Esophagus muscularis mucosa (tissue), 4 donors: ENCODE data around the gene GIMAP5. TPM values are rescaled to one million over a fixed set of nuclear protein-coding genes. Genes with fewer than 3 reads are reported as not detected.

Source experiments
- DNase-seq: peaks from one replicate; pipeline ENCODE4 v3.0.0-alpha.2; 2017; ENCODE audit errors: extremely low spot score
- H3K27ac ChIP-seq, 4 donors: fragments of 200-600 bp; sonication (generic); replicated peaks in 1 of 4; 1 replicate in 3 of 4; 2 replicates in 1 of 4; pipeline ENCODE4 v1.5.1; 2016 to 2019; ENCODE audit warnings: mild to moderate bottlenecking in 1 of 4
- H3K27me3 ChIP-seq, 4 donors: fragments of 200-600 bp; sonication (generic); one replicate each; pipeline versions ENCODE4 v1.5.1 to v1.6.0; 2016 to 2019
- H3K36me3 ChIP-seq, 4 donors: fragments of 200-600 bp; sonication (generic); one replicate each; pipeline ENCODE4 v1.5.1; 2016 to 2019
- H3K4me1 ChIP-seq, 4 donors: fragments of 200-600 bp; sonication (generic); one replicate each; pipeline ENCODE4 v1.5.1; 2016 to 2019
- H3K4me3 ChIP-seq, 4 donors: fragments of 200-600 bp; sonication (generic); 1 replicate in 2 of 4; 2 replicates in 2 of 4; pipeline ENCODE4 v1.5.1; 2016 to 2019; ENCODE audit warnings: mild to moderate bottlenecking in 4 of 4, moderate library complexity in 1 of 4
- H3K9me3 ChIP-seq, 4 donors: fragments of 200-600 bp; sonication (generic); 1 replicate in 3 of 4; 2 replicates in 1 of 4; pipeline ENCODE4 v1.5.1; 2016 to 2019
- EP300 ChIP-seq: sonication (generic); formaldehyde crosslinking; IDR thresholded peaks from one replicate; pipeline ENCODE4 v1.6.1; 2017; ENCODE audit warnings: antibody characterized with exemption
- POLR2A ChIP-seq: fragments of 450-650 bp; IDR thresholded peaks from one replicate; pipeline ENCODE4 v1.6.1; 2017; ENCODE audit warnings: antibody characterized with exemption, moderate library complexity, mild to moderate bottlenecking, low read depth
- POLR2AphosphoS5 ChIP-seq, 2 donors: sonication (generic); formaldehyde crosslinking; IDR thresholded peaks; one replicate each; pipeline ENCODE4 v1.6.1; 2017; ENCODE audit warnings: antibody characterized with exemption in 2 of 2
- WGBS: methylation state at CpG from one replicate; pipeline ENCODE4 v1.1.5; 2018; 5-methylcytosine and 5-hydroxymethylcytosine counted together
- intact Hi-C: fragments of 100-400 bp; cut with DNase I; formaldehyde crosslinking; loops from one replicate; pipeline ENCODE4 v1.15.1; 2023
- total RNA-seq, 4 donors: library from RNA; depleted of rRNA; stranded (reverse); fragments of >200 nt; gene quantifications; one replicate each; pipeline versions ENCODE4 v1.1.0 to v1.2.1, GENCODE V29; 2016
- TF ChIP-seq, protein P1 (sequence below), 3 experiments: fragments of 200-600 bp in 2 of 3; fragments of 450-650 bp in 1 of 3; sonication (generic) in 2 of 3; IDR thresholded peaks; one replicate each; pipeline ENCODE4 v1.5.1; 2017 to 2019; ENCODE audit warnings: antibody characterized with exemption in 3 of 3, mild to moderate bottlenecking in 2 of 3, moderate library complexity in 1 of 3

GIMAP5 gene
- total RNA-seq, 4 donors from 2014 or later: 26.9 to 48.2 (median 28.6) TPM

DNA sequence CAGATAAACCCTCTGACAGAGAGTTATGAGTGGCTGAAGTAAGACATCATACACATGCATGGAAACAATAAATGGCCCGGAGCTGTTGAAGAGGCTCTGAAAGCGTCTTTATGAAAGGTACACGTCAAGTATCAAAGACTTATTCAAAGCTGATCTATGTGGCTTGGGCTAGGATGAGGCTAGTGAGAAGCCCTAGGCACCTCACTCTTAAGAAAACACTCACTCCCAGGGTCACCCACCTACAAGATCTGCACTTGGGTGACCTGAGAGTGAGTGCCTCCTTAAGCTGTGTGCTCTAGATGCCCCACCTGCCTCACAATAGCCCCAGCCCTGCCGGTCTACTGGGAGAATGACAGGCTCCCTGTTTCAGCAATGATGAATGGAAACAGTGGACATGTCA lies 21.9 kb upstream of the GIMAP5 start:
- Histone ChIP-seq H3K27me3 (peaks cover 0 to 1% (median 0%) of the 10 kb centered on the region in 4 donors), H3K36me3 (peaks cover 0 to 11% (median 3%) of the 10 kb centered on the region in 4 donors), H3K27ac (peak overlapping the region; percentile 34 to 72 (median 51)), H3K4me3 (no peak overlapping the region), H3K9me3 (peaks cover 0 to 18% (median 7%) of the 10 kb centered on the region in 4 donors), H3K4me1 (peaks cover 0 to 5% (median 2%) of the 10 kb centered on the region in 4 donors)
- 65% methylated on average over 4 of the region's 4 CpGs for WGBS
- intact Hi-C loops: no loop called here
- TF ChIP-seq, protein P1, sequence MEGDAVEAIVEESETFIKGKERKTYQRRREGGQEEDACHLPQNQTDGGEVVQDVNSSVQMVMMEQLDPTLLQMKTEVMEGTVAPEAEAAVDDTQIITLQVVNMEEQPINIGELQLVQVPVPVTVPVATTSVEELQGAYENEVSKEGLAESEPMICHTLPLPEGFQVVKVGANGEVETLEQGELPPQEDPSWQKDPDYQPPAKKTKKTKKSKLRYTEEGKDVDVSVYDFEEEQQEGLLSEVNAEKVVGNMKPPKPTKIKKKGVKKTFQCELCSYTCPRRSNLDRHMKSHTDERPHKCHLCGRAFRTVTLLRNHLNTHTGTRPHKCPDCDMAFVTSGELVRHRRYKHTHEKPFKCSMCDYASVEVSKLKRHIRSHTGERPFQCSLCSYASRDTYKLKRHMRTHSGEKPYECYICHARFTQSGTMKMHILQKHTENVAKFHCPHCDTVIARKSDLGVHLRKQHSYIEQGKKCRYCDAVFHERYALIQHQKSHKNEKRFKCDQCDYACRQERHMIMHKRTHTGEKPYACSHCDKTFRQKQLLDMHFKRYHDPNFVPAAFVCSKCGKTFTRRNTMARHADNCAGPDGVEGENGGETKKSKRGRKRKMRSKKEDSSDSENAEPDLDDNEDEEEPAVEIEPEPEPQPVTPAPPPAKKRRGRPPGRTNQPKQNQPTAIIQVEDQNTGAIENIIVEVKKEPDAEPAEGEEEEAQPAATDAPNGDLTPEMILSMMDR (IDR thresholded peaks at IDR 0.05): no peak
- TF ChIP-seq POLR2A: no peak
- no peak for TF ChIP-seq EP300
- no peak for TF ChIP-seq POLR2AphosphoS5 (IDR thresholded peaks at IDR 0.05)
- no peak for DNase-seq

DNA sequence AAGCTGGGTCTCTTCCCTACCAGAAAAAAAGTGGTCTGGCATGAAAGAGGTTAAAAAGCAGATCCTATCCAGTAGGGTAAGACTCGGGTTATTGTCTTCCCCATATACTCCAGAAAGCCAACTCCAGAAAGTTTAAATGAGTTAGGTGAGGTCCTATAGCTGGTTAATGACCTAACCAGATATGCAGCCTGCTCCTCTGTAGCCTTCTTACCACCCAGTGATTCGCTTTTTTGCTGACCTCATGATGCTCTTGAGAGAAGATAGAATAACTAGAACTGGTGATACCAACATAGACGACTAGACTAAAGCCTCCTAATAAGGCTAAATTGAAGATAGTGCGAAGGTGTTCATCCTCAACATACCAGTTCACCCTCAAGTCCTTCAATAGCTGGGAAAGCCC lies 21.5 kb upstream of the GIMAP5 start:
- TF ChIP-seq POLR2AphosphoS5 (IDR thresholded peaks at IDR 0.05) (no peak), POLR2A (no peak), EP300 (no peak)
- TF ChIP-seq, protein P1 (IDR thresholded peaks at IDR 0.05): no peak
- H3K27me3 ChIP-seq: peaks cover 0 to 5% (median 0%) of the 10 kb centered on the region in 4 donors
- peaks cover 0 to 5% (median 2%) of the 10 kb centered on the region in 4 donors for H3K4me1 ChIP-seq
- 48% methylated on average over 4 of the region's 4 CpGs for WGBS
- H3K36me3 ChIP-seq: peaks cover 0 to 15% (median 5%) of the 10 kb centered on the region in 4 donors
- DNase-seq: no peak
- intact Hi-C loops: no loop called here
- peaks cover 0 to 18% (median 7%) of the 10 kb centered on the region in 4 donors for H3K9me3 ChIP-seq
- H3K27ac ChIP-seq: peak overlapping the region; percentile 34 to 72 (median 51)
- H3K4me3 ChIP-seq: peak overlapping the region; percentile 44 to 60 (median 48)

DNA sequence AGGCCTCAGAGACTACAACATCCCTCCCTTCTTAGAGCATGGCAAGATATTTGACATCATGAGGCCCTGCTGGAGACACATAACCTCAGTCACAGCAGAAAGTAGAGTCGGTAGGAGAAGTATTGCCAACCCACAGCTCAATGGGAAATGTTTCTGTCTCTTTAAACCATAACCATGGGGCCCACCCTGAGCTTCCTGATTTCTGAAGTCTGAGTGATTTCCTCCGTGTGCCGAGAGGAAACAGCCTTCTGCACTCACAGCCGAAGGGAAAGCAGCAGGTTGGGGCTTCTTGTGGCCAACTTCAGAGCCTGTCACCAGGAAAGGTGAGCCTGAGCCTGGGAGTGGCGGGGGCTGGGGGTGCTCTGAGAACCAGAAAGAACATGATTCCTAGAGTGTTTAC lies 20.9 kb upstream of the GIMAP5 start, which contains the start of gene GIMAP1:
Gene GIMAP1 (plus strand): TSS at position 246 of the 400 bp plus-strand sequence. CDS start 2,435 bp downstream, outside the sequence.
- H3K36me3 ChIP-seq: peaks cover 0 to 20% (median 5%) of the 10 kb centered on the region in 4 donors
- intact Hi-C loops: no loop called here
- no peak for DNase-seq
- peaks cover 0 to 18% (median 7%) of the 10 kb centered on the region in 4 donors for H3K9me3 ChIP-seq
- TF ChIP-seq EP300 (no peak), POLR2AphosphoS5 (IDR thresholded peaks at IDR 0.05) (peak; percentile 75 to 83), POLR2A (no peak)
- TF ChIP-seq, protein P1 (IDR thresholded peaks at IDR 0.05): no peak
- H3K4me3 ChIP-seq: peak within 1 kb of the TSS; percentile 44 to 60 (median 48)
- peaks cover 0 to 5% (median 0%) of the 10 kb centered on the region in 4 donors for H3K27me3 ChIP-seq
- peak within 1 kb of the TSS; percentile 48 to 72 (median 58) for H3K27ac ChIP-seq
- H3K4me1 ChIP-seq: peaks cover 0 to 5% (median 2%) of the 10 kb centered on the region in 4 donors
- 24% methylated on average over 5 of the region's 5 CpGs for WGBS

DNA sequence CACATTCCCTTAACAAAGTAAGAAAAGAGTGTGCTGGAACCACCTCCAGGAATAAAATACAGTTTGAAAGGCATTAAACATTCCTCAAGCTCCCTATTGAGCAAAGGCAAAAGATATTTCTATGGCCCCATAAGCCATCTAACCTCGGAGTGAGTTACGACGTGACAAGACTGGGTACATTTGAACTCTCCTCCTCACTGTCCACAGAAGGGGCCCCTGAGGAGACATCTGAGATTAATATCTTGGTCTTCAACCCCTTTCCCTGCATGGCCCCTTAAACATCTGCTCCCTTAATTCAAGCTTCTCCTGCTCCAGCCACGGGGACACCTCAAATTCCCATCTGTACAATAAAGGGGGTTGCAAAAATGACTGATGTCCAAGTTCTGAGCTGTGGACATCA lies 20.3 kb upstream of the GIMAP5 start:
- H3K27ac ChIP-seq: peak overlapping the region; percentile 48 to 72 (median 58)

More for the DNA sequence above, 20.3 kb upstream of the GIMAP5 start:
- WGBS: 42% methylated on average over 4 of the region's 4 CpGs
- intact Hi-C loops: no loop called here
- DNase-seq: no peak
- peaks cover 0 to 20% (median 5%) of the 10 kb centered on the region in 4 donors for H3K36me3 ChIP-seq
- H3K4me1 ChIP-seq: peaks cover 0 to 5% (median 2%) of the 10 kb centered on the region in 4 donors
- TF ChIP-seq POLR2A: no peak
- no peak for TF ChIP-seq EP300
- TF ChIP-seq POLR2AphosphoS5 (IDR thresholded peaks at IDR 0.05): no peak
- TF ChIP-seq, protein P1 (IDR thresholded peaks at IDR 0.05): no peak
- H3K4me3 ChIP-seq: peak overlapping the region; percentile 44 to 60 (median 48)
- H3K9me3 ChIP-seq: peaks cover 0 to 17% (median 7%) of the 10 kb centered on the region in 4 donors
- peaks cover 0 to 5% (median 0%) of the 10 kb centered on the region in 4 donors for H3K27me3 ChIP-seq
